Activated naive CD4-positive, alpha-beta T cell treated with anti-CD3 and anti-CD28 coated beads, Interleukin-2, amount 50 U/mL, for 16 hours (primary cell): ENCODE measurements around the gene FTO.

Experiments
- DNase-seq: peaks from one replicate; pipeline ENCODE4 v3.0.0-alpha.2; 2020

The FTO gene

GRCh38 chr16:54102888-54103866, 399.2 kb downstream of the FTO start:
- DNase-seq: no peak

- DNase-seq: no peak
Measured at GRCh38 chr16:54106057-54106456, 402.1 kb downstream of the FTO start.

- no peak for DNase-seq
Measured at GRCh38 chr16:54107583-54108202, 403.7 kb downstream of the FTO start.

- no peak for DNase-seq
Measured at GRCh38 chr16:54110016-54110981, 406.3 kb downstream of the FTO start.

- DNase-seq: no peak
Measured at GRCh38 chr16:54112451-54113206, 408.7 kb downstream of the FTO start.

- no peak for DNase-seq
Measured at GRCh38 chr16:54115558-54115957, 411.6 kb downstream of the FTO start.

- no peak for DNase-seq
Measured at GRCh38 chr16:54116124-54116655, 412.2 kb downstream of the FTO start.

- DNase-seq: no peak
Measured at GRCh38 chr16:54118846-54119245, 414.9 kb downstream of the FTO start.

GRCh38 chr16:54120846-54121480, 417.0 kb downstream of the FTO start:
- DNase-seq: no peak

- DNase-seq: no peak
Measured at GRCh38 chr16:54121539-54122295, 417.8 kb downstream of the FTO start.

GRCh38 chr16:54123766-54124165, 419.8 kb downstream of the FTO start:
- DNase-seq: no peak

- DNase-seq: no peak
Measured at GRCh38 chr16:54125751-54126655, 422.0 kb downstream of the FTO start.

- DNase-seq: no peak
Measured at GRCh38 chr16:54126907-54127306, 423.0 kb downstream of the FTO start.

- no peak for DNase-seq
Measured at GRCh38 chr16:54128629-54129234, 424.8 kb downstream of the FTO start.

- DNase-seq: no peak
Measured at GRCh38 chr16:54129810-54130209, 425.9 kb downstream of the FTO start.

- no peak for DNase-seq
Measured at GRCh38 chr16:54135361-54136275, 431.7 kb downstream of the FTO start.

GRCh38 chr16:54136276-54136625, 432.3 kb downstream of the FTO start:
- DNase-seq: no peak
